ENCODE results near the gene CREB3L1. TPM values are rescaled to one million over a fixed set of nuclear protein-coding genes. Genes with fewer than 3 reads are reported as not detected.

The CREB3L1 gene
- polyA plus RNA-seq, 3 donors = 11.4 to 15.5 (median 13.2) TPM

DNA sequence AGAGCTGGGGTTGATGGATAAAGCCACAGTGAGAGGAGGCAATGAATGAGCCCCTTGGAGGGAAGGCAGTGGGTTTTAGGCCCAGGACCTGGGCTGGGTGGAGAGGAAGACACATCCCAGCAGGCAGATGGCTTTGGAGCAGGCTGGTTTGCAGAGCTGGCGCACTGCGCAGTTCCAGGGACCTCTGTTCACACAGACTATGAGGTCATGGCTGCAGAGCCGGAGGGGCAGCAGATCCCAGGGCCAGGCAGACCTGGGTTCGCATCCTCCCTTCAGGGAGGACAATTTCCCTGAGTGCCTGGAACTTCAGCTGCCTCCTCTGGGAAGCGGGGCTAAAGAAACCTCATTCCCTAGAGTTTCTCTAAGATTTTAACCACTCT, 41.6 kb downstream of the CREB3L1 start:
- no peak for DNase-seq (ENCODE audit: low read depth in 3 of 3, low spot score in 2 of 3)

DNA sequence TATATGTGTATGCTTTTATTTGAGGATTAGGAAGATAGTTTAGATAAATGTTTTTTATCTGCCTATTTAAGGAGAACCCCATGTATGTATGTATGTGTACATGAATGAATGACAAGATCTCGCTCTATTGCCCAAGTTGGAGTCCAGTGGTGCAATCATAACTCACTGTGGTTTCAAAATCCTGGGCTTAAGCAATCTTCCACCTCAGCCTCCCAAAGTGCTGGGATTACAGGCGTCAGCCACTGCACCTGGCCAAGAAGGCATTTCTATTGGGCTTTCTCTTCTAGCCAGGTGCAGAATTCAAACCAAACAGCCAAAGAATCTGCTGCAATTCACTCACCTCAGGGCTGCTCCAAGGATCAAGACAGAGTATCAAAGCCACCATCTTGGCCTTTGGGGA, 44.3 kb downstream of the CREB3L1 start:
- no peak for DNase-seq (ENCODE audit: low read depth in 3 of 3, low spot score in 2 of 3)

- no peak for DNase-seq (ENCODE audit: low read depth in 3 of 3, low spot score in 2 of 3)
Observed at GRCh38 chr11:46322759-46323158, 45.3 kb downstream of the CREB3L1 start.

GRCh38 chr11:46326813-46327416, 49.5 kb downstream of the CREB3L1 start:
- no peak for DNase-seq (ENCODE audit: low read depth in 3 of 3, low spot score in 2 of 3)

DNA sequence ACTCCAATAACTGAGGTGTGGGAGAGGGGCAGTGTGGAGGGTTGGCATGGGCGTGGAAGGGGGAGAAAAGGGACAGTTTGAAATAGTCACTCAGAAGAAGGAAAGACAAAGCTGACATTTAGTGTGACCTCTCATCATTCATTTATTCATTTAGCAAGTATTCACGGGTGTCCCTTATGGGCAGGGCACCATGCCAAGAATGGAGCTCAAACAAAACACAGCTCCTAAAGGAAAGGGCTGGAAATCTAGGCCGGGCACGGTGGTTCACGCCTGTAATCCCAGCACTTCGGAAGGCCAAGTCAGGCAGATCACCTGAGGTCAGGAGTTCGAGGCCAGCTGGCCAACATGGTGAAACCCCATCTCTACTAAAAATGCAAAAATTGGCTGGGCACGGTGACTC, 50.4 kb downstream of the CREB3L1 start:
- DNase-seq (ENCODE audit: low read depth in 3 of 3, low spot score in 2 of 3) = no peak

GRCh38 chr11:46330154-46330553, 52.7 kb downstream of the CREB3L1 start:
- no peak for DNase-seq (ENCODE audit: low read depth in 3 of 3, low spot score in 2 of 3)

DNA sequence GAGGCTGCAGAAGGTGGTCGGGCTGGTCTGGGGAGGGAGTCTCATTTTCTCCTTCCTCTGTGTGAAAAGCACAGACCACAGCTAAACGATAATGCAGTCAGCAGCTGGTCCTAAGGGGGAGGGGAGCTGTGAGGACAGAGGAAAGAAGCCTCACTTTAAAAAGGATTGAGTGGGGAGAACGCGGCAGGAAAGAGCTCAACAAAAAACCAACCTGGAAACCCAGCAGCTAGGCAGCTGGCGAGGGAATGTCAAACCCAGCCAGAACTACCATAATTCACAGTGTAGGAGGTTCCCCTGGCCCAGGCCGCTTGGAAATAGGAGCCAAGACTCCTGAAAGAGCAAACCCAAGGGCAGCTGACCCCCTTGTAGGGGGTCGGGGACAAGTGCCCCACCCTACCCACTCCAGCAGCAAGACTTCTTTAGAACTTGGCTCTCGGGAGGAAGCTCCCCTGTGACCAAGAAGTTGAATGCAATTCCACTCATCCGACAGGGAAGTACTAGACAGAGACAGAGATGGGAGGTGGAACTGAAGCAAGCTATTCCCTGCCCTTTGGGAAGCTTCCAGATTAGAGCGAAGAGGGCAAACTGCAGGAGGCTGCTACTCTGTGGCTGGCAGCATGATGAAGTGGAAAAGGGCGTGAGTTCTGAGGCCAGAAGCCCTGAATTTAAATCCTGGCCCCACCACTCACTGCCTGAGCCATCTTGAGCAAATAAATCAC, 53.3 kb downstream of the CREB3L1 start:
- DNase-seq (ENCODE audit: low read depth in 3 of 3, low spot score in 2 of 3) = no peak

DNA sequence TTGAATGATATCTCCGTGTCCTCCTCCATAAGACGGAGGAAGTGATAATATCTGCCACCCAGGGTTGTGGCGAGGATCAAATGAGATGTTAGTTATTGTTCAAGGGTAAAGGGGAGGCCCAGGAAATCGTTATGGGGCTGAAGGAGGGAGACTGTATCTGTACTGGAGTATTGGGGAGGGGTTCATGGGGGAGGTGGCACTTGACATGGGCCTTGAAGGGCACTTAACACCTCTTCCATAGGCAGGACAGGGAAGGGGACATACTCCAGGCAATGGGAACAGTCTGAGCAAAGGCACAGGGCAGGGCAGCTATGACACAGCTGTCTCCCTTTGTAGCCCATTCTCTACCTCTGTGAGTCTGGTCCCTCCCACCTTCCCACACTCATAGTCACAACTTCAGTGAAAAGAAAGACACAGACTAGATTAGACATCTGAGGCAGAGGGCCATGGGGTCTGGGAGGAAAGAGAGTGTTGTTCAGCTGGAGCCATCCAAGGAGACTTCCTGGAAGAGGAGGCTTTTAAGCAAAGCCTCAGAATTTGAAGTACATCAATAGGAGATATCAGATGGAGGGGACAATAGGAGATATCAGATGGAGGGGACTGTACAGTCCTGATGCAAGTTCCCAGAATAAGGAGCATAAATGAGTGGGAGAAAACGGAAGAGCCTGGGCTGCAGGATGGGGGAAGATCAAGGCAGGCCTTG, 54.0 kb downstream of the CREB3L1 start:
- DNase-seq (ENCODE audit: low read depth in 3 of 3, low spot score in 2 of 3) = no peak

DNA sequence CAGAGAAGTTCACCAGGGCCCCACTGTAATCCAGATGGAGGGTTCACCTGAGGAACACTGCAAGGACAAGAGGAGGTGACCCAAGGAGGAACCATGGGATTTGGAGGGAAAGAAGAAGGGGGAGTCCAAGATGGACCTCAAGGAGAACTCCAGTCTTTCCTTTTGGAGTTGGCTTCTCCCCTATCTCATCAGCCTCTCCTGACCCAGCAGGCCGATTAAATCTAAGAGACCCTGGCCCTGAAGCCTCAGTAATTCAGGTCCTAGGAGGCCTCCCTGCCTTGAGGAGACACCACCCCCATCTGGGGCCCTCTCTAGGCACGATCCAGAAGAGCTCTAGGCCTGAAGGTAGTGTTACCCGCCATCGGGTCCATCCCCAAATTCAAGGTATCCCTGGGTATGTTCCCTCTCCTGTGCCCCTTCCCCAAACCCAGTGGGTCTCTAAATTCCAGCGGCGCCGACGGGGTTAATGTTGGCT, 54.7 kb downstream of the CREB3L1 start:
- DNase-seq (ENCODE audit: low read depth in 3 of 3, low spot score in 2 of 3) = no peak

GRCh38 chr11:46332568-46333393, 55.3 kb downstream of the CREB3L1 start:
- no peak for DNase-seq (ENCODE audit: low read depth in 3 of 3, low spot score in 2 of 3)

DNA sequence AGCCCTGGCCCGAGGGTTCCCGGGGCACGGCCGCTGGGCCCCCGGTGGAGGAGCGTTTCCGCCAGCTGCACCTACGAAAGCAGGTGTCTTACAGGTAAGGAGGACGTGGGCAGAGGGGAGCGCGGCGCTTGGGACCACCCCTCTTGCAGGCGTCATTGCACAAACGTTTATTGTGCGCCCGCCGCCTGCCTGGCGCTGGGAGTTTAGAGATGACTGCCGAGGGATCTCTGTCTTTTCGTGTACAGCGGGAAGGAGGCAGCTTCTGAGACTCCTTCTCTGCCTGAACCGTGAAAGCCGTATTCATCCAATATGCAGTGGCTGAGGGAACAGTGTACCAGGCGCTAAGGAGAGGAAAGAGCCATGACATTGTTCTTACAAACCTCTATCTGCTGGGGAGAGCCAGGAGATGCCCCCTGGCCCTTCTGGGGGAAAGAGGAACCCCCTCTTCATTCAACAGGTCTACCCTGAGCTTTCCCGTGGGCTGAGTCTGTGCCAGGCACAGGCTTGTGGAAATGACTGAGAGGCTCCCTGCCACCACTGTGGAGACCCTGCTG, 56.0 kb downstream of the CREB3L1 start:
- no peak for DNase-seq (ENCODE audit: low read depth in 3 of 3, low spot score in 2 of 3)

DNA sequence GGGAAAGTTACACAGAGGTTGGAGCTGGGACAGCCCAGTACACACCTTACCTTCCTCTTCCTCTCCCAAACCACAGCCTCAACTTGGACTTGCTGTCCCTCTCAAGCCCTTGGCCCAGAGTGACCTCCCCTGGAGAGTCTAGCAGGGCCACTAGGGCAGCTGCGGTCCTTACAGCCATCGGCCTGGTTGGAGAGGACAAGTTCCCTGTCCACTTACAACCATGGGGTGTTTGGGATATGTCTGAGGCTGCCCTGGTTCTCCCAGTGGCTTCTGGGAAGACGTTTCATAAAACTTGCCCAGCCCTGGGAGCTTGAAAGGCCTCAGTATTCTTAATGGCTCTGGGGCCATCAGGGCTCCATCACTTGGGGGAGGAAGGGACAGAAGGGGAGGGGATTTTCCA, 56.7 kb downstream of the CREB3L1 start:
- DNase-seq (ENCODE audit: low read depth in 3 of 3, low spot score in 2 of 3) = no peak

- no peak for DNase-seq (ENCODE audit: low read depth in 3 of 3, low spot score in 2 of 3)
Observed at GRCh38 chr11:46335271-46335670, 57.8 kb downstream of the CREB3L1 start.

DNA sequence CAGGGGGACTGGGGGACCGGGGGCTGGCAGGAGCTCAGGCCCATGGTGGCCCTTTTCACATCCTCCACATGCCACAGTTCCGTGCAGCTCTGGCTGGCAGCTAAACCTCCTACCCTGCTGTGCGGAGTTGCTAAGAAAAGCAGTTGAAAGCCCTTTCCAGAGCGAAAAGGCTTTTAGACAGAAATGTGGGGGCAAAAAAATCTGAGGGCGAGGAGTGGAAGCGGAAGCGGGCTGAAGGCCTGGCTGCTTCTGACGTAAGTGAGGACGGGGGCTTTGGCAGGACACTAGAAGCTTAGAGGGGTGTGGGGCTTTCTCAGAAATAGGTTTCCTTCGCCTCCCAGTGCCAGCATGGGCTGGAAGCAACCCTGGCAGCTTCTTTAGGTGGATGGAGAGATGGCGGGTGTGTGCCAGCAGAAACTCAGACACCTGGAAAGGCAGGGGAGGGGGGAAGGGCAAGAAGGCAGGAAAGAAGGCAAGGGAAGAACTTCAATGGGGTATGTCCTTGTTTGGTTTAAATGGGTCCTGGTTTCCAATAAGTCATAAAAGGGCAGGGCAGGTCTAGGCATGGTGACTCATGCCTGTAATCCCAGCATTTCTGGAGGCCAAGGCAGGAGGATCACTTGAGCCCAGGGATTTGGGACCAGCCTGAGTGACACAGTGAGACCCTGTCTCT, 58.6 kb downstream of the CREB3L1 start:
- DNase-seq (ENCODE audit: low read depth in 3 of 3, low spot score in 2 of 3) = no peak

DNA sequence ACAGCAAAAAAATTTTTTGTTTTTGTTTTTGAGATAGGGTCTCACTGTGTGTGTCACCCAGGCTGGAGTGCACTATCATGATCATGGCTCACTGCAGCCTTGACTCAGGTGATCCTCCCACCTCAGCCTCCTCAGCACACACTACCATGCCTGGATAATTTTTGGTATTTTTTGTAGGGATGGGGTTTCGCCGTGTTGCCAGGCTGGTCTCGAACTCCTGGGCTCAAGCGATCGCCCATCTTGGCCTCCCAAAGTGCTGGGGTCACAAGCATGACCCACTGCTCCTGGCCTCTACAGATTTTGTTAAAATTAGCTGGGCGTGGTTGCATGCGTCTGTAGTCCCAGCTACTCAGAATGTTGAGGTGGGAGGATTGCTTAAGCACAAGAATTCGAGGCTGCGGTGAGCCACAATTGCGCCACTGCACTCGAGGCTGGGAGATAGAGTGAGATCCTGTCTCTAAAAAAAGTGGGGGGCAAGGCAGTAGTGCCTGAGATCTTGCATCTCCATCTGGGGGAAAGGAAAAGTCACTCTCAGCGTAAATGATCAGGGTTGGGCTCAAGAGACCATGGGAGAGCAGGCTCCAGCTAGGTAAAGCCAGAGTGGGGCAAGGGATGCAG, 59.2 kb downstream of the CREB3L1 start:
- no peak for DNase-seq (ENCODE audit: low read depth in 3 of 3, low spot score in 2 of 3)

- DNase-seq (ENCODE audit: low read depth in 3 of 3, low spot score in 2 of 3) = no peak
Observed at GRCh38 chr11:46337626-46338345, 60.3 kb downstream of the CREB3L1 start.

- no peak for DNase-seq (ENCODE audit: low read depth in 3 of 3, low spot score in 2 of 3)
Observed at GRCh38 chr11:46338636-46338987, 61.1 kb downstream of the CREB3L1 start.

GRCh38 chr11:46338988-46339666, 61.7 kb downstream of the CREB3L1 start:
- DNase-seq (ENCODE audit: low read depth in 3 of 3, low spot score in 2 of 3) = no peak

- DNase-seq (ENCODE audit: low read depth in 3 of 3, low spot score in 2 of 3) = no peak
Observed at GRCh38 chr11:46339816-46340215, 62.4 kb downstream of the CREB3L1 start.

Measured in right renal cortex interstitium (tissue), 3 donors.